ENCODE data around the gene CES4A. TPM values are rescaled to one million over a fixed set of nuclear protein-coding genes. Genes with fewer than 3 reads are reported as not detected.
A peak's percentile ranks its signal among the peaks of the same experiment; 100 is the strongest.

Gene CES4A
- total and polyA plus RNA-seq, 2 of the 13 experiments (the other 11 are each of a cell fraction or from before 2014, with no cell fraction given) = 0.09 to 0.17 TPM

DNA sequence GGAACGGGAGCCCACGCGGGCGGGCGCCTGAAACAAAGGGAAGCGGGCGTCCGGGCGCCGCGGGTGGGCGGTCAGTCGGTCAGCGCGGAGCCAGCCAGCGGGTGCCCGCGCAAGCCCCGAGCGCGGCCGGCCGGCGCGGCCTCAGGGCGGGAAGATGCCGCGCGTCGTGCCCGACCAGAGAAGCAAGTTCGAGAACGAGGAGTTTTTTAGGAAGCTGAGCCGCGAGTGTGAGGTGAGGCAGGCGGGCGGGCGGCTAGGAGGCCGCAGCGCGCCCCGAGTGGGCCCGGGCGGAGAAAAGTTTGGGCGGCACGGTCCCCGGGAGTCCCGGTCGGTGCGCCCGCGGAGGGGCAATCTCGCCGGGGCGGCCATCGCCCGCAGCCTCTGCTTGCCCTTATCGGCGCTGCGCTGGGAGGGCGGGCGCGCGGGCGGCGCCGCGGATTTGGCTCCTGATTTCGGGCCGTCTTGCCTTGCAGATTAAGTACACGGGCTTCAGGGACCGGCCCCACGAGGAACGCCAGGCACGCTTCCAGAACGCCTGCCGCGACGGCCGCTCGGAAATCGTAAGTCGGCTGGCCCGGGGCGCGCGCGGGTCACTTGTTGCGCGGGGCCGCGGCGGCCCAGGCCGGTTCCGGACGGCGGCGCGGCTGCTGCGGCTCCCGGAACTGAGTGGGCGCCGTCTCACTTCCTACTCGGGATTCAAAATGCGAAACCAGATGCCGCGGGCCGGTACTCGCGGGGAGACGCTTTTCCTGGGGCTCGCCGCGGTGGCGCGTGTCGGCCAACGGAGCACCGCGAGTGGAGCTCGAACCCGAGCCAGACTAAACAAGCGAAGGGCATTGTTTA, 41.1 kb downstream of the CES4A start (continued):
- TF ChIP-seq, protein P1, sequence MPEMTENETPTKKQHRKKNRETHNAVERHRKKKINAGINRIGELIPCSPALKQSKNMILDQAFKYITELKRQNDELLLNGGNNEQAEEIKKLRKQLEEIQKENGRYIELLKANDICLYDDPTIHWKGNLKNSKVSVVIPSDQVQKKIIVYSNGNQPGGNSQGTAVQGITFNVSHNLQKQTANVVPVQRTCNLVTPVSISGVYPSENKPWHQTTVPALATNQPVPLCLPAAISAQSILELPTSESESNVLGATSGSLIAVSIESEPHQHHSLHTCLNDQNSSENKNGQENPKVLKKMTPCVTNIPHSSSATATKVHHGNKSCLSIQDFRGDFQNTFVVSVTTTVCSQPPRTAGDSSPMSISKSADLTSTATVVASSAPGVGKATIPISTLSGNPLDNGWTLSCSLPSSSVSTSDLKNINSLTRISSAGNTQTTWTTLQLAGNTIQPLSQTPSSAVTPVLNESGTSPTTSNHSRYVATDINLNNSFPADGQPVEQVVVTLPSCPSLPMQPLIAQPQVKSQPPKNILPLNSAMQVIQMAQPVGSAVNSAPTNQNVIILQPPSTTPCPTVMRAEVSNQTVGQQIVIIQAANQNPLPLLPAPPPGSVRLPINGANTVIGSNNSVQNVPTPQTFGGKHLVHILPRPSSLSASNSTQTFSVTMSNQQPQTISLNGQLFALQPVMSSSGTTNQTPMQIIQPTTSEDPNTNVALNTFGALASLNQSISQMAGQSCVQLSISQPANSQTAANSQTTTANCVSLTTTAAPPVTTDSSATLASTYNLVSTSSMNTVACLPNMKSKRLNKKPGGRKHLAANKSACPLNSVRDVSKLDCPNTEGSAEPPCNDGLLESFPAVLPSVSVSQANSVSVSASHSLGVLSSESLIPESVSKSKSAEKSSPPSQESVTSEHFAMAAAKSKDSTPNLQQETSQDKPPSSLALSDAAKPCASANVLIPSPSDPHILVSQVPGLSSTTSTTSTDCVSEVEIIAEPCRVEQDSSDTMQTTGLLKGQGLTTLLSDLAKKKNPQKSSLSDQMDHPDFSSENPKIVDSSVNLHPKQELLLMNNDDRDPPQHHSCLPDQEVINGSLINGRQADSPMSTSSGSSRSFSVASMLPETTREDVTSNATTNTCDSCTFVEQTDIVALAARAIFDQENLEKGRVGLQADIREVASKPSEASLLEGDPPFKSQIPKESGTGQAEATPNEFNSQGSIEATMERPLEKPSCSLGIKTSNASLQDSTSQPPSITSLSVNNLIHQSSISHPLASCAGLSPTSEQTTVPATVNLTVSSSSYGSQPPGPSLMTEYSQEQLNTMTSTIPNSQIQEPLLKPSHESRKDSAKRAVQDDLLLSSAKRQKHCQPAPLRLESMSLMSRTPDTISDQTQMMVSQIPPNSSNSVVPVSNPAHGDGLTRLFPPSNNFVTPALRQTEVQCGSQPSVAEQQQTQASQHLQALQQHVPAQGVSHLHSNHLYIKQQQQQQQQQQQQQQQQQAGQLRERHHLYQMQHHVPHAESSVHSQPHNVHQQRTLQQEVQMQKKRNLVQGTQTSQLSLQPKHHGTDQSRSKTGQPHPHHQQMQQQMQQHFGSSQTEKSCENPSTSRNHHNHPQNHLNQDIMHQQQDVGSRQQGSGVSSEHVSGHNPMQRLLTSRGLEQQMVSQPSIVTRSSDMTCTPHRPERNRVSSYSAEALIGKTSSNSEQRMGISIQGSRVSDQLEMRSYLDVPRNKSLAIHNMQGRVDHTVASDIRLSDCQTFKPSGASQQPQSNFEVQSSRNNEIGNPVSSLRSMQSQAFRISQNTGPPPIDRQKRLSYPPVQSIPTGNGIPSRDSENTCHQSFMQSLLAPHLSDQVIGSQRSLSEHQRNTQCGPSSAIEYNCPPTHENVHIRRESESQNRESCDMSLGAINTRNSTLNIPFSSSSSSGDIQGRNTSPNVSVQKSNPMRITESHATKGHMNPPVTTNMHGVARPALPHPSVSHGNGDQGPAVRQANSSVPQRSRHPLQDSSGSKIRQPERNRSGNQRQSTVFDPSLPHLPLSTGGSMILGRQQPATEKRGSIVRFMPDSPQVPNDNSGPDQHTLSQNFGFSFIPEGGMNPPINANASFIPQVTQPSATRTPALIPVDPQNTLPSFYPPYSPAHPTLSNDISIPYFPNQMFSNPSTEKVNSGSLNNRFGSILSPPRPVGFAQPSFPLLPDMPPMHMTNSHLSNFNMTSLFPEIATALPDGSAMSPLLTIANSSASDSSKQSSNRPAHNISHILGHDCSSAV (CRISPR knock-in tag; IDR thresholded peaks at IDR 0.05; ENCODE audit: borderline replicate concordance) = no peak
- 0 out of 2 replicates have a peak, but pooled peaks have one; percentile 28 for TF ChIP-seq RFXAP (CRISPR knock-in tag; IDR thresholded peaks at IDR 0.05; ENCODE audit: borderline replicate concordance)
- TF ChIP-seq ZNF674 (CRISPR knock-in tag; IDR thresholded peaks at IDR 0.05; ENCODE audit: low read depth) = peak; percentile 93; the same call in 1 of the 2 replicates
- 0 out of 2 replicates have a peak, but pooled peaks have one; percentile 20 for TF ChIP-seq RNF2 (conservative IDR thresholded peaks at IDR 0.05; ENCODE audit: low read depth)
- TF ChIP-seq, protein P2, sequence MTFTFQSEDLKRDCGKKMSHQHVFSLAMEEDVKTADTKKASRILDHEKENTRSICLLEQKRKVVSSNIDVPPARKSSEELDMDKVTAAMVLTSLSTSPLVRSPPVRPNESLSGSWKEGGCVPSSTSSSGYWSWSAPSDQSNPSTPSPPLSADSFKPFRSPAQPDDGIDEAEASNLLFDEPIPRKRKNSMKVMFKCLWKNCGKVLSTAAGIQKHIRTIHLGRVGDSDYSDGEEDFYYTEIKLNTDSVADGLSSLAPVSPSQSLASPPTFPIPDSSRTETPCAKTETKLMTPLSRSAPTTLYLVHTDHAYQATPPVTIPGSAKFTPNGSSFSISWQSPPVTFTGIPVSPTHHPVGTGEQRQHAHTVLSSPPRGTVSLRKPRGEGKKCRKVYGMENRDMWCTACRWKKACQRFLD (CRISPR knock-in tag; IDR thresholded peaks at IDR 0.05; ENCODE audit: borderline replicate concordance) = no peak; the same call in 1 of the 2 replicates
- TF ChIP-seq SMAD1 (CRISPR knock-in tag; IDR thresholded peaks at IDR 0.05; ENCODE audit: borderline replicate concordance, low read depth) = no peak
- peak; percentile 37 for TF ChIP-seq TAF1 (CRISPR knock-in tag; IDR thresholded peaks at IDR 0.05)
- TF ChIP-seq SCMH1 (CRISPR knock-in tag; IDR thresholded peaks at IDR 0.05; ENCODE audit: borderline replicate concordance) = no peak
- peak; percentile 49 for TF ChIP-seq RELA (CRISPR knock-in tag; IDR thresholded peaks at IDR 0.05)
- TF ChIP-seq, protein P3, sequence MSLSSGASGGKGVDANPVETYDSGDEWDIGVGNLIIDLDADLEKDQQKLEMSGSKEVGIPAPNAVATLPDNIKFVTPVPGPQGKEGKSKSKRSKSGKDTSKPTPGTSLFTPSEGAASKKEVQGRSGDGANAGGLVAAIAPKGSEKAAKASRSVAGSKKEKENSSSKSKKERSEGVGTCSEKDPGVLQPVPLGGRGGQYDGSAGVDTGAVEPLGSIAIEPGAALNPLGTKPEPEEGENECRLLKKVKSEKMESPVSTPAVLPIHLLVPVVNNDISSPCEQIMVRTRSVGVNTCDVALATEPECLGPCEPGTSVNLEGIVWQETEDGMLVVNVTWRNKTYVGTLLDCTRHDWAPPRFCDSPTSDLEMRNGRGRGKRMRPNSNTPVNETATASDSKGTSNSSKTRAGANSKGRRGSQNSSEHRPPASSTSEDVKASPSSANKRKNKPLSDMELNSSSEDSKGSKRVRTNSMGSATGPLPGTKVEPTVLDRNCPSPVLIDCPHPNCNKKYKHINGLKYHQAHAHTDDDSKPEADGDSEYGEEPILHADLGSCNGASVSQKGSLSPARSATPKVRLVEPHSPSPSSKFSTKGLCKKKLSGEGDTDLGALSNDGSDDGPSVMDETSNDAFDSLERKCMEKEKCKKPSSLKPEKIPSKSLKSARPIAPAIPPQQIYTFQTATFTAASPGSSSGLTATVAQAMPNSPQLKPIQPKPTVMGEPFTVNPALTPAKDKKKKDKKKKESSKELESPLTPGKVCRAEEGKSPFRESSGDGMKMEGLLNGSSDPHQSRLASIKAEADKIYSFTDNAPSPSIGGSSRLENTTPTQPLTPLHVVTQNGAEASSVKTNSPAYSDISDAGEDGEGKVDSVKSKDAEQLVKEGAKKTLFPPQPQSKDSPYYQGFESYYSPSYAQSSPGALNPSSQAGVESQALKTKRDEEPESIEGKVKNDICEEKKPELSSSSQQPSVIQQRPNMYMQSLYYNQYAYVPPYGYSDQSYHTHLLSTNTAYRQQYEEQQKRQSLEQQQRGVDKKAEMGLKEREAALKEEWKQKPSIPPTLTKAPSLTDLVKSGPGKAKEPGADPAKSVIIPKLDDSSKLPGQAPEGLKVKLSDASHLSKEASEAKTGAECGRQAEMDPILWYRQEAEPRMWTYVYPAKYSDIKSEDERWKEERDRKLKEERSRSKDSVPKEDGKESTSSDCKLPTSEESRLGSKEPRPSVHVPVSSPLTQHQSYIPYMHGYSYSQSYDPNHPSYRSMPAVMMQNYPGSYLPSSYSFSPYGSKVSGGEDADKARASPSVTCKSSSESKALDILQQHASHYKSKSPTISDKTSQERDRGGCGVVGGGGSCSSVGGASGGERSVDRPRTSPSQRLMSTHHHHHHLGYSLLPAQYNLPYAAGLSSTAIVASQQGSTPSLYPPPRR (CRISPR knock-in tag; IDR thresholded peaks at IDR 0.05; ENCODE audit: borderline replicate concordance) = peak; percentile 22; the same call in 1 of the 2 replicates
